Stimulated activated CD4-positive, alpha-beta T cell treated with anti-CD3 and anti-CD28 coated beads, Interleukin-1b, Interleukin-23, amount 100 ng/mL, for 1 hour (primary cell): ENCODE results near the gene ADGRB2.
A peak's percentile ranks its signal among the peaks of the same experiment; 100 is the strongest.
"Not testable (repeated sequence)": the region's sequence is repeated elsewhere in the genome, so short reads cannot be mapped to it uniquely, and the experiment has no call there.

Experiments
- DNase-seq, 2 donors: peaks; one replicate each; pipeline ENCODE4 v3.0.0-alpha.2; 2020; ENCODE audit warnings: low read depth in 2 of 2

ADGRB2 gene

DNA sequence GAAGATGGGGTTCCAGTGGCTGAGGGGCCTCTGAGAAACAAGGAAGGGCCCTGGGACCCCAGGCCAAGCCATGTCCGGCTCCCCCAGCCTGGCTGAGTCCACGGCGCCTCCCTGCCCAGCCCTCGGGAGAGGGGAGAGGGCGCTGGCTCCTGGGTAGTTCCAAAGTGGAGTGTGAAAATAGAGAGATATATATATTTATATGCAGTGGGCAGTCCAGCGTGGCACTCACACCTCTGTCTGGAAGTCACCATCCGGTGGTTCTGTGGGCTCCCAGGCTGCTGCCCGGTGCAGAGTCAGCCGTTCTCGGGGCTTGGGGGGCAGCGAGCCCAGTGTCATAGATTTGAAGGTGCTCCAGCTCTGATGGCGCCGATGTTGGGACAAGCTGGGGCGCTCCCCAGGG lies 36.9 kb downstream of the ADGRB2 start:
- DNase-seq, result no peak

DNA sequence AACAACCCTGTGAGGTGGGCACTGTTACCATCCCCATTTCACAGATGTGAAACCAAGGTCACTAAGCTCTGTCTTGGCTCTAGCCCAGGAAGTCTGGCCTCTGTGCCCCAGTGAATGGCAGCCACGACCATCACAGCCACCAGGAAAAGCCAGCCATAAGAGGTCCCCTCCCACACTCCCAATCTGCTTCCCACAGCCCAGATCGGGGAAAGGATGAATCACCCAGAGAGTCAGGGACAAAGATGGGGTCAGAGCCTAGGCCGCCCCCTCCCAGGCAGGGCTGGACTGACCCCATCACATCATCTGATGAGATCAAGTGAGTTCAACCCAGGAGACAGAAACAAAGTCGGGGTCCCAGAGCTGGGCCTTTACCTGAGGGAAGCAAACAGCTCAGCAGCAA lies 37.4 kb downstream of the ADGRB2 start:
- DNase-seq, result no peak

DNA sequence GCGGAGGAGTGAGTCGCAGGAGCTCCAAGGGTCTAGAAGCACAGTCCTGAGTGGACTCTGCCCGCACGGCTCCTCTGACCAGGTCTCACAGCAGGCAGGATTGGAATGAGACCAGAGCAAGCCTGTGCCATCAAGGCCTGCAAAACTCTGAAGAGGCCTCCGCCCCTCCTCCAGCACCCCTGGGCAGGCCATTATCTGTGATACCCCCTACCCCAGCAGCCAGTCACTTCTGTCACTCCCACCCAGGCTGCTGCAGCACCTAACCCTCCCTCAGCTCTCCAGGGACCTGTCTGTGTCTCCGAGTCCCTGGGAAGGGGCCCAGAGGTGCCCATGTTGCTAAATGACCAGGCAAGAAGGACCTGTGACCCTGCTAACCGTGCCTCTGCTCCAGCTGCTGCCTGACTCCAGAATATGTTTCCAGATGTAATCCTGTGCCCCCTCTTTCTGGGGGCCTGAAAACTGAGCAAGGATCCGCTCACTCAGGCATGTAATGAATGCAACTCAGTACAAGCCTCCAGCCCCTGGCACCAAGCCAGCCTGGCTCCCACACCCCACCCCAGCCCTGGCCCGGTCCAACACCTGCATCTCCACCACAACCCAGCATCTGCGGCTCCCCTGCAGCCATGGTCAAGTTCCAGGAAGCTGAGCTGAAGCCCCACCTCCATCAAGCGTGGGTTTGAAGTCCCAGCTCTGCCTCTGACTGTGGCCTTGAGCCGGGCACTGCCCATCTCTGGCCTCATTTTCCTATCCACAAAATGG lies 38.2 kb downstream of the ADGRB2 start:
- no peak for DNase-seq

DNA sequence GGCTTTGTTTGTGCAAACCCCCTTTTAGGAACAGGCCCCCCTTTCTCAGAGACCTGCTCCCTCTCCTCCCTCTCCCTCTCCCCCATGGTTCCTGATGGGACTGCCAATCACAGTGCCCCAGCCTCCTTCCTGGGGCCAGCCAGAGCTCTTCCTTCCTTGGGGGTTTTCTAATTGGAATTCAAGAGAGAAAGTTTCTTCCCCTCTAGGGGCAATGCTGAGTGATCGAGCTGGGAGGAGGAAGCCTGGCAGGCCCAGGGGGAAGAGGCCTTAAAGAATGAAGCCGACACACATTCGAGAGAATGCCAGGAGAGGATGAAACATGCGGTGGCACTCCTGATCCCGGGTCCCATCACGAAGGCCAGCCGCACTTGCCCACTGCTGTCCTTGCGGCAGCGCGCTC lies 39.0 kb downstream of the ADGRB2 start:
- no peak for DNase-seq

GRCh38 chr1:31723828-31724359 lies 40.2 kb downstream of the ADGRB2 start:
- no peak for DNase-seq

GRCh38 chr1:31718327-31718897 lies 45.7 kb downstream of the ADGRB2 start:
- no peak for DNase-seq

DNA sequence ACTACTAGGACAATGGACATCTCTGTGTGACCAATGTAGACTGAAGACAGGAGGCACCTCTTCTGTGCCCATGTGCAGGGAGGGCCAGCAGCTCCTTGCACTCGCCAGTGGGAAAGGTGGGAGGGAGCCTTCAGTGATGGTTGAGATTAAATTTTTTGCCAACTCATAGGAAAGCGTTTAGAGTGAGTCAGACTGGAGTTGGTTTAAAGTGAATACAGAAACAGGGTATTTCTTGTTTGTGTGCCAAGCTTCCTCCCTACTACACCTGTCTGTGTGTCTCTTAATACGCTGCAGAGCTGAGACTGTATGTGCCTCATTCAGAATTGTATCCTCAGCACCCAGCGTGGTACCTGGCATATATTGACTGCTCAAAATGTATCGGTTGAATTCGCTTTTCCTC lies 46.8 kb downstream of the ADGRB2 start:
- DNase-seq, result no peak

DNA sequence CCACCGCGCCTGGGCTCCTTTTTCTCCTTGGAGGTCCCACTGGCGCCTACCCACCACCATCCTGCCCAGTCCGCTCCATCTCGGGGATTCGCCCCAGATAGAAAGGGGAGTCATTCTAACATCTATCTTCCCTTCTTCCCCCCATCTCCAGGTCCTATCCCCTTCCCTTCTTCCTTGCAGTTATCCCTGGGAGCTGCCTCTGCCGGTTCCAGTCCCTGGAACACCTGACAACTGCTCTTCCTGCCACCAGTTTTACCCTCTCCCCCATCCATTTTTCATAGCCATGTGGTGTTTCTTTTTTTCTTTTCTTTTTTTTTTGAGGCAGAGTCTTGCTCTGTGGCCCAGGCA lies 48.3 kb downstream of the ADGRB2 start:
- DNase-seq, result no peak

GRCh38 chr1:31715087-31715872 lies 48.9 kb downstream of the ADGRB2 start:
- DNase-seq, result no peak

DNA sequence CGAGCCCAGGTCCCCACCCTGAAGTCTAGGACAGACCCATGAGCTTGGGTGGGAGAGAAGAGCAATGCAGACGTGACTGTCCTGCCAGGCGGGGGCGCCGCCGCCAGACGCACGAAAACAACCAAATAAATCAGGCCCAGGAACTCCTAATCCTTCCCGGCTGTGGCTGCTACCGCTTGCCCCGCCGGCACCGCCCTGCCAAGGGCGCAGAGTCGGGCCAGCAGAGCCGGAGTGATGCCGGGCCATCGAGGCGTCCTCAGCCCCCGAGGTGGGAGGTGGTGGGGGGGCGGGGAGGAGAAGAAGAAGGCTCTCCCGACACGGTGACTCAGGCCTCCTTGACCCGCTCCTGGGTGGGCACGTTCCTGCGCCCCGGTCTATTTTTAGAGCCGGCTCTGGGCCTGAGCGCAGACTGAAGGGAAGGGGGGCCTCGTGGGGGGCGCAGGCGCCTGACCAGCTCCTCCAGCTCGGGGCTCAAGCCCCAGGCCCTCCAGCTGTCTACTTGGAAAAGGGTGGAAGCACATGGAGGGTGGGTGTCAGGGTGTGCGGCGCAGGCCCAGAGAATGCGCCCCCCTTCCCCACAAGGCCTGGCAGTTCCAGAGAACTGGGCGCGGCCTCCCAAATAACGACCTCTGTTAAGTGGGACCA lies 49.6 kb downstream of the ADGRB2 start:
- DNase-seq, result no peak

- no peak for DNase-seq
Measured at GRCh38 chr1:31712630-31713029, 51.5 kb downstream of the ADGRB2 start.

DNA sequence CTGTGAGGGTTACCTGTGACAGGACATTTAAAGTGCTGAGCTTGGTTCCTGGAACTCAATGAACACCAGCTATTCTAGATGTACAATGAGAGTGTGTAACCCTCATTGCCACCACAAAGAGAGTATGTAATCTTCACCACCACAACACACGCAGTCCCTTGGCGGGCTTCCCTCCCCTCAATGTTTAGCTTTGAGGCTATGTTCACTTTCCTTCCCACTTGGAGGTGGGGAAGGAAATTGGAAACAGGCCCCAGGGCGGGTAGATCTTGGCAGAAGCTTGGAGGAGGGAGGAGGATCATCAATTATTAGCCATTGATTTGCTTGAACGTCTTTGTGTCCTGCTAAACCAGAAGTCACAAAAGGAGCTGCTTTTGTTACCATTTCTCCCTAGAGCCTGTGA lies 52.1 kb downstream of the ADGRB2 start:
- DNase-seq, result no peak

DNA sequence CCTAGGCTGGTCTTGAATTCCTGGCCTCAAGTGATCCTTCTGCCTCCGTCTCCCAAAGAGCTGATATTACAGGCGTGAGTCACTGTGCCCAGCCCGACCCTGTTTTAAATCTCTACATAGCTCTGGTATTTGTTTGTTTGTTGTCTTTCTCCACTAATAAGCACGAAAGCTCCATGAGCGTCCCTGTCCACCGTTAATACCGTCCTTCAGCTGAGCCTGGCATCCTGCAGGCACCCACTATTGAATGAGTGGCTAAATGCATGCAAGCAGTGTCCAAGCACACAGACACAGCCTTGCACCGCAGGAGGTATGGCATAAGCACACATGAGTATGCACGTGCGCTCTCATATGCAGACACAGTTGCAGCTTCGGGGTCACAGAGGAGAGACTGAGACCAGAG lies 55.8 kb downstream of the ADGRB2 start:
- DNase-seq, result no peak

GRCh38 chr1:31707711-31708110 lies 56.4 kb downstream of the ADGRB2 start:
- no peak for DNase-seq

GRCh38 chr1:31707059-31707600 lies 57.0 kb downstream of the ADGRB2 start:
- DNase-seq, result not testable (repeated sequence)

DNA sequence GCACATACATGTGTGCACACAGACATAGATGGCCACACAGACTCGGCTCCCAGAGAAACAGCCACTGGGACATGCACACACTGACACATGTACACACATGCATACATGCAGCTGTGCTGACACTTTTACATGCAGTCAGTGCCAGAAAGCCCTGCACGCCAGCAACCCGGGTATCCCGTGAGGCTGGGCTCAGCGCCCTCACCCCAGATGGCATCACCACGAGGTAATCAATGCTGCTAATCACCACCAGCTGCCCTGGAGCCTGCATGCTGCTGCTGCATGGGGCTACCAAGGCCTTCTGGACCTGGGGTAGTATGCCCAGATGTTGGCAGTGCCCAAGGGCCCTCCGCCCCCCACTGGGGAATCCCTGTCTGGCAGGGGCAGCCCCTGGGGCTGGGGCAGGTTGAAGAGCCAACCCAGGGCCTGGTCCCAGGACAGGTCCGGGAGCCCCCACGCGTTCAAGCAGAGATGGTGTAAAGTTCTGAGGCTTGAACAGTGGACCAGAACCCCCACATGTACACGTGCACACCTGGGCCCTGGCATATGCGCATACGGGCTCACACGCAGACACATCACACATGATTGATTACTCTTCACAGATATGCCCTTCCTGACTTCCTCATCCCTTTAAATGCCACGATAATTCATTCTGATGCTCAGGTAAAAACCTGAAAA lies 57.6 kb downstream of the ADGRB2 start:
- DNase-seq, result no peak

DNA sequence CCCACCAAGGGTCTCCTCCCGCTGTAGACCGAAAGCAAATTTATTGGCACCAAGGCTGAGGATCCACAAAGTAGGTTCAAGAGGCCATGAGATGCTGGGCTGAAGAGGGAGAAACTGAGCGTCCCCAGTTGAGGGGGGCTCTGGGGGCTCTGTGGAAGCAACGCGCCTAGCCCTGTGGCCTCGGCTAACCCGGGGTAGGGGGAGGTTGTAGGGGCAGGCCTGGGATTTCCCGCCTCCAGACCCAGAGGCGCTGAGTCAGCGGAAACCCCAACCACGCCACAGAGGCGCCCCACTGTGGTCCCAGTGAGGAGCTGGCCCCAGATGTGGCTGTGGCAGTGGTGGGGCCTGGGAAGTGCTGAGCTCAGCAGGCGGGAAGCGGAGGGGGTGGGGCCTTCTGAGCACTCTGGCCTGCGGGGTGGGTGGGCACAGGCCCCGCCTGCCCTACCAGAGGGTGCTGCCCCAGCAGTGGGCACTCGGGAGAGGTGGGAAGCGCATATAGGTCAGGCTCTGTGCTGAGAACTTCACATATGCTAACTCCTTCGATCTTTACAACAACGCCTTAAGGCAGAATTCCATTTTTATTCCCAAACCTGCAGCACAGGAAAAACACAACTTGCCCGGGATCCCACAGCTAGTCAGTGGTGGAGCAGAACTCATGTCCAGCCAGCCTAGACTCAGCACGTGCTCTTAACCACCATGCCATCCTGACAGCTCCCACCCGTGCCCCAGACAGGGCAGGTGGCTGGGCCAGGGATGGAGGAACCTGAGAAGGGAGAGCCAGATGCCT lies 58.9 kb downstream of the ADGRB2 start:
- DNase-seq, result peak; percentile 9 to 34

GRCh38 chr1:31704271-31705079 lies 59.7 kb downstream of the ADGRB2 start:
- DNase-seq, result no peak

GRCh38 chr1:31703431-31704270 lies 60.5 kb downstream of the ADGRB2 start, which contains the start of gene COL16A1:
Gene COL16A1 (minus strand): TSS chr1:31704017. CDS start chr1:31702193, 1,824 bp downstream.
- no peak for DNase-seq
